ENCODE results near the gene SCAP. TPM values are rescaled to one million over a fixed set of nuclear protein-coding genes. Genes with fewer than 3 reads are reported as not detected.
A peak's percentile ranks its signal among the peaks of the same experiment; 100 is the strongest.

Gene SCAP
- total and polyA plus RNA-seq, 2 donors (not counting 1 experiment from before 2014, with no cell fraction given) = 55.8 to 113 TPM

DNA sequence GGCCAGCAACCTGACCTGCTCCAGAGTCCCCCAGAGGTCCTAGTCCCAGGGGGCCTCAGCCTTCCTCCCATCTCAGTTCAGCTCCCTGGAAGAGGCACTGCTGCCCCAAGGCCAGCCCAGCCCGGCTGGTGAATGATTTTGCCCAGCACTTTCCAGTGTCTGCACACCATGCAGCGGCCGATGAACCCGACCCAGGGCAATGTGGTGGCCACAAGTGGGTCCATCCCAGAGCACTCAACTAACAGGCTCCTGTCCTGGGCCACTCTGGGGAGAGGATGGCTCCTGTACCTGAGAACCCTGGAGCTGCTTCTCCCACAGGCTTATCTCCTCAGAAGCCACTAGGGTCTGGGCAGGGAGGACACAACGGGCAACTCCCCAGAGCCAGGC, 55.7 kb downstream of the SCAP start:
- intact Hi-C loops (cut with micrococcal nuclease) = loop anchor here (5.0 kb wide), 1 partner anchor 382 kb away; the partner anchor contains the start of gene DHX30
- no peak for DNase-seq
- no peaks in the 10 kb centered on the region for H3K79me2 ChIP-seq (ENCODE audit: control insufficient read depth, insufficient read depth, low read length)
- no peak for ATAC-seq (ENCODE audit: low read depth)
- peaks cover 16% of the 10 kb centered on the region for H4K20me1 ChIP-seq (ENCODE audit: control insufficient read depth, insufficient read depth, low read length, poor library complexity, severe bottlenecking)
- H2AFZ ChIP-seq (ENCODE audit: insufficient read depth, low read depth, low read length, poor library complexity, severe bottlenecking) = no peak overlapping the region
- H3K27me3 ChIP-seq (replicated peaks in 1 of 4; ENCODE audit: control extremely low read depth in 1 of 4, control insufficient read depth in 3 of 4, insufficient read depth in 4 of 4, low read length in 3 of 4) = no peaks in the 10 kb centered on the region
- WGBS (ENCODE audit: insufficient coverage) = 93% methylated on average over 5 of the region's 5 CpGs
- H3K9ac ChIP-seq (ENCODE audit: low read length) = no peak overlapping the region
- TF ChIP-seq, protein P1, sequence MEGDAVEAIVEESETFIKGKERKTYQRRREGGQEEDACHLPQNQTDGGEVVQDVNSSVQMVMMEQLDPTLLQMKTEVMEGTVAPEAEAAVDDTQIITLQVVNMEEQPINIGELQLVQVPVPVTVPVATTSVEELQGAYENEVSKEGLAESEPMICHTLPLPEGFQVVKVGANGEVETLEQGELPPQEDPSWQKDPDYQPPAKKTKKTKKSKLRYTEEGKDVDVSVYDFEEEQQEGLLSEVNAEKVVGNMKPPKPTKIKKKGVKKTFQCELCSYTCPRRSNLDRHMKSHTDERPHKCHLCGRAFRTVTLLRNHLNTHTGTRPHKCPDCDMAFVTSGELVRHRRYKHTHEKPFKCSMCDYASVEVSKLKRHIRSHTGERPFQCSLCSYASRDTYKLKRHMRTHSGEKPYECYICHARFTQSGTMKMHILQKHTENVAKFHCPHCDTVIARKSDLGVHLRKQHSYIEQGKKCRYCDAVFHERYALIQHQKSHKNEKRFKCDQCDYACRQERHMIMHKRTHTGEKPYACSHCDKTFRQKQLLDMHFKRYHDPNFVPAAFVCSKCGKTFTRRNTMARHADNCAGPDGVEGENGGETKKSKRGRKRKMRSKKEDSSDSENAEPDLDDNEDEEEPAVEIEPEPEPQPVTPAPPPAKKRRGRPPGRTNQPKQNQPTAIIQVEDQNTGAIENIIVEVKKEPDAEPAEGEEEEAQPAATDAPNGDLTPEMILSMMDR (IDR thresholded peaks at IDR 0.05) = no peak
- no peak for TF ChIP-seq EZH2 (IDR thresholded peaks at IDR 0.05; ENCODE audit: borderline replicate concordance, insufficient read depth, low read depth, low read length, poor library complexity, severe bottlenecking)
- peaks cover 0 to 52% of the 10 kb centered on the region in 2 experiments for H3K36me3 ChIP-seq (replicated peaks in 1 of 2; ENCODE audit: control extremely low read depth in 1 of 2, control insufficient read depth in 1 of 2, extremely low read depth in 1 of 2, insufficient read depth in 2 of 2, low read length in 1 of 2)
- no peak overlapping the region for H3K4me2 ChIP-seq (replicated peaks; ENCODE audit: low read depth, low read length, poor library complexity, severe bottlenecking)
- H3K4me3 Mint-ChIP-seq = no peak overlapping the region
- no peaks in the 10 kb centered on the region for H3K9me3 ChIP-seq (ENCODE audit: control extremely low read depth in 1 of 3, control insufficient read depth in 2 of 3, insufficient read depth in 1 of 3, low read length in 2 of 3)
- no peak overlapping the region for H3K4me3 ChIP-seq (ENCODE audit: control extremely low read depth in 1 of 5, extremely low read depth in 1 of 5, insufficient read depth in 1 of 5, low read depth in 2 of 5, low read length in 4 of 5)
- ChIA-PET POLR2A (no interaction called here), CTCF (interaction anchor here (0.6 to 2.7 kb wide), 8 partner anchors 10 to 95 kb away, joined by 3 to 36 read pairs (median 5); partner anchors contain the start of gene SCAP)
- peaks cover 11 to 14% of the 10 kb centered on the region in 2 donors for H3K4me1 ChIP-seq (ENCODE audit: control insufficient read depth in 2 of 2, insufficient read depth in 2 of 2, low read length in 2 of 2)
- no peaks in the 10 kb centered on the region for H3K27me3 Mint-ChIP-seq
- no peak overlapping the region for H3K27ac Mint-ChIP-seq
- H3K27ac ChIP-seq (ENCODE audit: low read length in 2 of 2) = no peak overlapping the region
- no peaks in the 10 kb centered on the region for H3K9me3 Mint-ChIP-seq (ENCODE audit: insufficient read depth)
- H3K4me1 Mint-ChIP-seq = peaks cover 20% of the 10 kb centered on the region

DNA sequence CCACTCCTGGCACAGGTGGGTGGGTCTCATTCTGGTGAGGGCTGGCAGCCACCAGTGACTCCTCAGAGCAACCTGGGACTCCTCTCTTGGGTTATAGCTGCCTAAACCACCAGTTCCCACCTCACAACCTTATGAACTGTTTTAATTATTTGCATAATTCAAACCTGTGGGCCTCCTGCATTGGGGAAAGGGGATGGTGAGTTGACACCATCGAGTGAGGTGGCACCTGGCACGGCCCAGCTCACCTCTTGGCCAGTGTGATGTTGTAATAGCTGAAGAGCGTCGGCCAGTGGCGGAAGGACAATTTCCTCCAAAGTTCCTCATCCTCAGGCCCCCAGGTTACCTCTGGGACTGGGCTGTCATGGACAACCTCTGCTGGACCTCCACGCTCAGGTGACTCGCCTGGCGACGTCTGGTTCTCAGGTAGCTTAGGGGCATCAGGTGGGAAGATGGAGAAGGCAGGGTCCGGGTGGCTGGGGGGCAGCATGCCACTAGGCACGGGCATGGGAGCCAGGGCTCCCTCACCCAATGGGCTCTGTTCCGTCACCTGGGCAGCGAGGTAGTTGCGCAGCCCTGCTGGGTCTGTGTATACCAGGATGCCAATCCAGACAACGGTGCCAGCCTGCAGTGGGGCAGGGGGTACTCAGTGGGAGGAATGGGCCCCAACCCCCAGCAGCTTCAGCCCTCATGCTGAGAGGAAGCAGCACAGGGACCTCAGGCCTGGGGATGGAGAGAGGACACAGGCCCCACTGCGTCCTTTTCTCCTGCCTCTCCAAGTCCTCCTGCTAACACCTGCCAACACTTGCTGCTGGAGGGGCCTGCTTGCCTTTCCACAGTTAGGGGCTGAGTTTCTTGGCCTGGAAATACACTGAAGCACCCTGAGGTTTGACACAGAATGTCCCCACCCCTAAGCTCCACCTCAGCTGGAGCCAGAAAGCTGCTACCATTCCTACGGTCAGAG, 56.4 kb downstream of the SCAP start:
- no peak for ATAC-seq (ENCODE audit: low read depth)
- peak overlapping the region; percentile 73 for H3K27ac Mint-ChIP-seq
- H3K27me3 ChIP-seq (replicated peaks in 1 of 4; ENCODE audit: control extremely low read depth in 1 of 4, control insufficient read depth in 3 of 4, insufficient read depth in 4 of 4, low read length in 3 of 4) = no peaks in the 10 kb centered on the region
- H2AFZ ChIP-seq (ENCODE audit: insufficient read depth, low read depth, low read length, poor library complexity, severe bottlenecking) = no peak overlapping the region
- ChIA-PET CTCF (interaction anchor here (0.6 to 2.7 kb wide), 2 partner anchors 10 to 47 kb away, joined by 3 to 9 read pairs; no protein-coding TSS in a partner anchor), POLR2A (no interaction called here)
- intact Hi-C loops (cut with micrococcal nuclease) = loop anchor here (5.0 kb wide), 1 partner anchor 383 kb away; the partner anchor contains the start of gene DHX30
- H3K27ac ChIP-seq (ENCODE audit: low read length in 2 of 2) = no peak overlapping the region
- H3K27me3 Mint-ChIP-seq = no peaks in the 10 kb centered on the region
- H3K9ac ChIP-seq (ENCODE audit: low read length) = no peak overlapping the region
- DNase-seq = no peak
- no peak overlapping the region for H3K4me2 ChIP-seq (replicated peaks; ENCODE audit: low read depth, low read length, poor library complexity, severe bottlenecking)
- no peaks in the 10 kb centered on the region for H3K9me3 ChIP-seq (ENCODE audit: control extremely low read depth in 1 of 3, control insufficient read depth in 2 of 3, insufficient read depth in 1 of 3, low read length in 2 of 3)
- H3K79me2 ChIP-seq (ENCODE audit: control insufficient read depth, insufficient read depth, low read length) = no peaks in the 10 kb centered on the region
- H3K36me3 ChIP-seq (replicated peaks in 1 of 2; ENCODE audit: control extremely low read depth in 1 of 2, control insufficient read depth in 1 of 2, extremely low read depth in 1 of 2, insufficient read depth in 2 of 2, low read length in 1 of 2) = peaks cover 0 to 52% of the 10 kb centered on the region in 2 experiments
- peaks cover 27% of the 10 kb centered on the region for H3K4me1 Mint-ChIP-seq
- H3K4me1 ChIP-seq (ENCODE audit: control insufficient read depth in 2 of 2, insufficient read depth in 2 of 2, low read length in 2 of 2) = peaks cover 14 to 21% of the 10 kb centered on the region in 2 donors
- H3K4me3 ChIP-seq (ENCODE audit: control extremely low read depth in 1 of 5, extremely low read depth in 1 of 5, insufficient read depth in 1 of 5, low read depth in 2 of 5, low read length in 4 of 5) = no peak overlapping the region
- no peaks in the 10 kb centered on the region for H3K9me3 Mint-ChIP-seq (ENCODE audit: insufficient read depth)
- TF ChIP-seq EZH2 (IDR thresholded peaks at IDR 0.05; ENCODE audit: borderline replicate concordance, insufficient read depth, low read depth, low read length, poor library complexity, severe bottlenecking) = no peak
- TF ChIP-seq, protein P1 (IDR thresholded peaks at IDR 0.05) = no peak
- peaks cover 16% of the 10 kb centered on the region for H4K20me1 ChIP-seq (ENCODE audit: control insufficient read depth, insufficient read depth, low read length, poor library complexity, severe bottlenecking)
- WGBS (ENCODE audit: insufficient coverage) = 98% methylated on average over 13 of the region's 17 CpGs
- H3K4me3 Mint-ChIP-seq = no peak overlapping the region

Data from B cell (primary cell).